HEK293 (cell line): ENCODE results near the gene ZNF521.

Experiments
- CTCF ChIA-PET: fragments of 350-600 bp; formaldehyde crosslinking; extraction: SDS; loops from one replicate; lab custom pipeline; 2021; ENCODE audit warnings: antibody characterized with exemption; lab: Yijun Ruan, JAX
- POLR2A ChIA-PET: fragments of 300-600 bp; formaldehyde crosslinking; extraction: SDS; loops from one replicate; lab custom pipeline; 2020; ENCODE audit warnings: antibody characterized with exemption, inconsistent platforms; lab: Yijun Ruan, JAX
- H3K27ac ChIP-seq: fragments of 200-500 bp; sonication (Bioruptor generic); 2 replicates; pipeline ENCODE4 v1.5.1; 2014; ENCODE audit warnings: low read depth, low read length, control low read depth, inconsistent platforms; ENCODE audit errors: extremely low read depth
- H3K36me3 ChIP-seq, 2 experiments: fragments of 200-500 bp in 1 of 2; sonication (Bioruptor generic) in 1 of 2; 1 replicate in 1 of 2; 2 replicates in 1 of 2; pipeline ENCODE4 v1.5.1; 2014 to 2017; ENCODE audit warnings: inconsistent platforms in 2 of 2, low read length in 2 of 2; ENCODE audit not compliant: control insufficient read depth in 2 of 2, insufficient read depth in 1 of 2
- H3K4me1 ChIP-seq: fragments of 200-500 bp; sonication (Bioruptor generic); 2 replicates; pipeline ENCODE4 v1.5.1; 2014; ENCODE audit warnings: mild to moderate bottlenecking, low read length, inconsistent platforms; ENCODE audit not compliant: control insufficient read depth, insufficient read depth
- H3K4me3 ChIP-seq: 2 replicates; pipeline ENCODE4 v1.5.1; 2011; ENCODE audit warnings: low read depth, mild to moderate bottlenecking, control low read depth, low read length, moderate library complexity
- H3K9me3 ChIP-seq: fragments of 200-500 bp; sonication (Bioruptor generic); 2 replicates; pipeline ENCODE4 v1.5.1; 2014; ENCODE audit warnings: low read depth, low read length, inconsistent platforms; ENCODE audit not compliant: control insufficient read depth, insufficient read depth
- EGR2 ChIP-seq: fragments of 450-650 bp; formaldehyde crosslinking; IDR thresholded peaks from 2 replicates; pipeline ENCODE4 v1.5.1; 2016; ENCODE audit warnings: low read depth, missing biosample characterization, missing genetic modification characterization
- HOXC10 ChIP-seq: sonication (generic); formaldehyde crosslinking; IDR thresholded peaks from 2 replicates; pipeline ENCODE4 v1.8.1; 2023; ENCODE audit warnings: mild to moderate bottlenecking, missing genetic modification reagents
- KLF16 ChIP-seq: fragments of 450-650 bp; formaldehyde crosslinking; IDR thresholded peaks from 2 replicates; pipeline ENCODE4 v1.5.1; 2017; ENCODE audit warnings: missing biosample characterization, missing genetic modification characterization
- MZF1 ChIP-seq: fragments of 450-650 bp; formaldehyde crosslinking; IDR thresholded peaks from 2 replicates; pipeline ENCODE4 v1.5.1; 2017; ENCODE audit warnings: missing biosample characterization, missing genetic modification characterization, borderline replicate concordance
- YY1 ChIP-seq: fragments of 450-650 bp; formaldehyde crosslinking; IDR thresholded peaks from 2 replicates; pipeline ENCODE4 v1.5.1; 2018; ENCODE audit warnings: missing biosample characterization, missing genetic modification characterization
- ZBTB21 ChIP-seq: fragments of 450-650 bp; formaldehyde crosslinking; IDR thresholded peaks from 2 replicates; pipeline ENCODE4 v1.5.1; 2017; ENCODE audit warnings: missing biosample characterization, missing genetic modification characterization
- ZNF133 ChIP-seq: fragments of 450-650 bp; formaldehyde crosslinking; IDR thresholded peaks from 2 replicates; pipeline ENCODE4 v1.5.1; 2016; ENCODE audit warnings: missing biosample characterization, missing genetic modification characterization
- ZNF184 ChIP-seq: fragments of 450-650 bp; IDR thresholded peaks from 2 replicates; pipeline ENCODE4 v1.5.1; 2018; ENCODE audit warnings: missing biosample characterization, mild to moderate bottlenecking, missing genetic modification characterization
- ZNF223 ChIP-seq: fragments of 450-650 bp; formaldehyde crosslinking; IDR thresholded peaks from 2 replicates; pipeline ENCODE4 v1.5.1; 2016; ENCODE audit warnings: missing biosample characterization, missing genetic modification characterization
- ZNF274 ChIP-seq, 2 experiments: fragments of 200-500 bp in 1 of 2; fragments of 450-650 bp in 1 of 2; sonication (Bioruptor generic) in 1 of 2; formaldehyde crosslinking in 1 of 2; IDR thresholded peaks; 2 replicates each; pipeline versions ENCODE4 v1.5.1 to v1.6.1; 2014 to 2016; ENCODE audit warnings: borderline replicate concordance in 1 of 2, inconsistent platforms in 1 of 2, low read length in 1 of 2, missing biosample characterization in 1 of 2, missing genetic modification characterization in 1 of 2
- ZNF596 ChIP-seq: fragments of 450-650 bp; IDR thresholded peaks from 2 replicates; pipeline ENCODE4 v1.5.0; 2018; ENCODE audit warnings: missing biosample characterization, mild to moderate bottlenecking, missing genetic modification characterization, moderate library complexity
- ZNF600 ChIP-seq: fragments of 450-650 bp; formaldehyde crosslinking; IDR thresholded peaks from 2 replicates; pipeline ENCODE4 v1.5.1; 2016; ENCODE audit warnings: missing biosample characterization, missing genetic modification characterization
- ZNF658 ChIP-seq: fragments of 450-650 bp; formaldehyde crosslinking; IDR thresholded peaks from 2 replicates; pipeline ENCODE4; 2016; ENCODE audit warnings: missing biosample characterization, missing genetic modification characterization
- ZNF785 ChIP-seq: fragments of 450-650 bp; formaldehyde crosslinking; IDR thresholded peaks from 2 replicates; pipeline ENCODE4 v1.5.1; 2016; ENCODE audit warnings: missing biosample characterization, missing genetic modification characterization
- ZSCAN30 ChIP-seq: fragments of 450-650 bp; IDR thresholded peaks from 2 replicates; pipeline ENCODE4 v1.5.1; 2018; ENCODE audit warnings: missing biosample characterization, mild to moderate bottlenecking, missing genetic modification characterization, moderate library complexity
- TF ChIP-seq, protein P1 (sequence below): fragments of 450-650 bp; formaldehyde crosslinking; IDR thresholded peaks from 2 replicates; pipeline ENCODE4 v1.5.1; 2016; ENCODE audit warnings: missing biosample characterization, missing genetic modification characterization
- TF ChIP-seq, protein P2 (sequence below): fragments of 450-650 bp; IDR thresholded peaks from 2 replicates; pipeline ENCODE4 v1.5.1; 2018; ENCODE audit warnings: missing biosample characterization, missing genetic modification characterization
- TF ChIP-seq, protein P3 (sequence below): fragments of 450-650 bp; formaldehyde crosslinking; IDR thresholded peaks from 2 replicates; pipeline ENCODE4 v1.5.1; 2017; ENCODE audit warnings: missing biosample characterization, missing genetic modification characterization
- TF ChIP-seq, protein P4 (sequence below): fragments of 450-650 bp; formaldehyde crosslinking; IDR thresholded peaks from 2 replicates; pipeline ENCODE4 v1.5.1; 2016; ENCODE audit warnings: missing biosample characterization, missing genetic modification characterization
- TF ChIP-seq, protein P5 (sequence below): fragments of 450-650 bp; formaldehyde crosslinking; IDR thresholded peaks from 2 replicates; pipeline ENCODE4 v1.5.1; 2016; ENCODE audit warnings: missing biosample characterization, missing genetic modification characterization

Gene ZNF521

DNA sequence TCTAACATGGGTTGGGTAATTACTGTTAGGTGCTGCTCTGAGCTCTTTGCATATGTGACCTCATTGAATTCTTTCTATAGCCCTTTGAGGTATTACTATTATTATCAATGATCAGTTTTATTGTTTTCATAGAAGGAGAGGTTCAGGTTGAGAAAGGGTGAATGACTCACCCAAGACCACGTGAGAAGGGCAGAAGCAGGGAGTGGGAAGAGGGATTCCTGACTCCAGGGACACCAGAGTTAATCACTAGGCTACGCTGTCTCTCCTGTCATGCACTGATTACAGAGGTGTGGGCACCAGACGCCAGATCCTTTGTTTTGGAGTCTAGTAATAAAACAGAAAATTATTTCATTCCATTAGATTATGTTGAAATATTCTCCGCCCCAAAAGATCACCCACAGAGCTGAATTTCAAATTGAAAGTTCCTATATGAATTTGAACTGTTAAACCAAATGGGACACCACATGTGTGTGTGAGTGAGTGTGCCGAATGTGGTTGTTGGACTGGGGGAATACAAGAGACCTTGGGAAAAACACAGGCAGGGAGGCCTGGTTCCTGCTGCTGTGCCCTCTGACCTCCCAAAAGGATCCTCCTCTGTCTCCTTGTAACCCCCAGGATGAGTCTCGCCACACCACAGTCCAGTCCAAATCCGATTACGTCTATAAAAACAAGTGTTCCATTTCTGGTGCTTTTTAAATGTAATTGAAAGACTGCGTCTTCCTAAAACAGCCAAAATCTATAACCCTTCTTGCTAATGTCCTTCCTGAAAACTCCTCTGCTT, 215.4 kb downstream of the ZNF521 start:
- H3K36me3 ChIP-seq, result no peaks in the 10 kb centered on the region
- no peak for TF ChIP-seq ZNF785
- TF ChIP-seq, protein P1, sequence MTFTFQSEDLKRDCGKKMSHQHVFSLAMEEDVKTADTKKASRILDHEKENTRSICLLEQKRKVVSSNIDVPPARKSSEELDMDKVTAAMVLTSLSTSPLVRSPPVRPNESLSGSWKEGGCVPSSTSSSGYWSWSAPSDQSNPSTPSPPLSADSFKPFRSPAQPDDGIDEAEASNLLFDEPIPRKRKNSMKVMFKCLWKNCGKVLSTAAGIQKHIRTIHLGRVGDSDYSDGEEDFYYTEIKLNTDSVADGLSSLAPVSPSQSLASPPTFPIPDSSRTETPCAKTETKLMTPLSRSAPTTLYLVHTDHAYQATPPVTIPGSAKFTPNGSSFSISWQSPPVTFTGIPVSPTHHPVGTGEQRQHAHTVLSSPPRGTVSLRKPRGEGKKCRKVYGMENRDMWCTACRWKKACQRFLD (tag by site-specific recombination), result no peak
- TF ChIP-seq ZNF600, result no peak
- no peak for TF ChIP-seq ZNF184 (tag by site-specific recombination)
- TF ChIP-seq EGR2 (tag by site-specific recombination), result no peak
- TF ChIP-seq, protein P2, sequence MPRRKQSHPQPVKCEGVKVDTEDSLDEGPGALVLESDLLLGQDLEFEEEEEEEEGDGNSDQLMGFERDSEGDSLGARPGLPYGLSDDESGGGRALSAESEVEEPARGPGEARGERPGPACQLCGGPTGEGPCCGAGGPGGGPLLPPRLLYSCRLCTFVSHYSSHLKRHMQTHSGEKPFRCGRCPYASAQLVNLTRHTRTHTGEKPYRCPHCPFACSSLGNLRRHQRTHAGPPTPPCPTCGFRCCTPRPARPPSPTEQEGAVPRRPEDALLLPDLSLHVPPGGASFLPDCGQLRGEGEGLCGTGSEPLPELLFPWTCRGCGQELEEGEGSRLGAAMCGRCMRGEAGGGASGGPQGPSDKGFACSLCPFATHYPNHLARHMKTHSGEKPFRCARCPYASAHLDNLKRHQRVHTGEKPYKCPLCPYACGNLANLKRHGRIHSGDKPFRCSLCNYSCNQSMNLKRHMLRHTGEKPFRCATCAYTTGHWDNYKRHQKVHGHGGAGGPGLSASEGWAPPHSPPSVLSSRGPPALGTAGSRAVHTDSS (tag by site-specific recombination), result no peak
- TF ChIP-seq, protein P3, sequence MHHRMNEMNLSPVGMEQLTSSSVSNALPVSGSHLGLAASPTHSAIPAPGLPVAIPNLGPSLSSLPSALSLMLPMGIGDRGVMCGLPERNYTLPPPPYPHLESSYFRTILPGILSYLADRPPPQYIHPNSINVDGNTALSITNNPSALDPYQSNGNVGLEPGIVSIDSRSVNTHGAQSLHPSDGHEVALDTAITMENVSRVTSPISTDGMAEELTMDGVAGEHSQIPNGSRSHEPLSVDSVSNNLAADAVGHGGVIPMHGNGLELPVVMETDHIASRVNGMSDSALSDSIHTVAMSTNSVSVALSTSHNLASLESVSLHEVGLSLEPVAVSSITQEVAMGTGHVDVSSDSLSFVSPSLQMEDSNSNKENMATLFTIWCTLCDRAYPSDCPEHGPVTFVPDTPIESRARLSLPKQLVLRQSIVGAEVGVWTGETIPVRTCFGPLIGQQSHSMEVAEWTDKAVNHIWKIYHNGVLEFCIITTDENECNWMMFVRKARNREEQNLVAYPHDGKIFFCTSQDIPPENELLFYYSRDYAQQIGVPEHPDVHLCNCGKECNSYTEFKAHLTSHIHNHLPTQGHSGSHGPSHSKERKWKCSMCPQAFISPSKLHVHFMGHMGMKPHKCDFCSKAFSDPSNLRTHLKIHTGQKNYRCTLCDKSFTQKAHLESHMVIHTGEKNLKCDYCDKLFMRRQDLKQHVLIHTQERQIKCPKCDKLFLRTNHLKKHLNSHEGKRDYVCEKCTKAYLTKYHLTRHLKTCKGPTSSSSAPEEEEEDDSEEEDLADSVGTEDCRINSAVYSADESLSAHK, result no peak
- TF ChIP-seq ZNF658 (tag by site-specific recombination), result no peak
- TF ChIP-seq ZSCAN30 (tag by site-specific recombination), result no peak
- no peak for TF ChIP-seq MZF1 (tag by site-specific recombination)
- TF ChIP-seq HOXC10, result no peak
- TF ChIP-seq ZNF223 (tag by site-specific recombination), result no peak
- no peak for TF ChIP-seq KLF16 (tag by site-specific recombination)
- TF ChIP-seq YY1, result no peak
- TF ChIP-seq ZNF274 (IDR thresholded peaks at IDR 0.05; ENCODE audit: low read length), result no peak
- no peak for TF ChIP-seq ZNF274 (tag by site-specific recombination; IDR thresholded peaks at IDR 0.05; ENCODE audit: borderline replicate concordance)
- TF ChIP-seq, protein P4, sequence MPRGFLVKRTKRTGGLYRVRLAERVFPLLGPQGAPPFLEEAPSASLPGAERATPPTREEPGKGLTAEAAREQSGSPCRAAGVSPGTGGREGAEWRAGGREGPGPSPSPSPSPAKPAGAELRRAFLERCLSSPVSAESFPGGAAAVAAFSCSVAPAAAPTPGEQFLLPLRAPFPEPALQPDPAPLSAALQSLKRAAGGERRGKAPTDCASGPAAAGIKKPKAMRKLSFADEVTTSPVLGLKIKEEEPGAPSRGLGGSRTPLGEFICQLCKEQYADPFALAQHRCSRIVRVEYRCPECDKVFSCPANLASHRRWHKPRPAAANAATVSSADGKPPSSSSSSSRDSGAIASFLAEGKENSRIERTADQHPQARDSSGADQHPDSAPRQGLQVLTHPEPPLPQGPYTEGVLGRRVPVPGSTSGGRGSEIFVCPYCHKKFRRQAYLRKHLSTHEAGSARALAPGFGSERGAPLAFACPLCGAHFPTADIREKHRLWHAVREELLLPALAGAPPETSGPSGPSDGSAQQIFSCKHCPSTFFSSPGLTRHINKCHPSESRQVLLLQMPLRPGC (tag by site-specific recombination), result no peak
- TF ChIP-seq ZBTB21 (tag by site-specific recombination), result no peak
- no peak for TF ChIP-seq ZNF596 (tag by site-specific recombination)
- no peak for TF ChIP-seq ZNF133 (tag by site-specific recombination)
- no peak overlapping the region for H3K27ac ChIP-seq
- H3K4me1 ChIP-seq, result peaks cover 4% of the 10 kb centered on the region; the same call in 1 of the 2 replicates
- H3K9me3 ChIP-seq, result no peaks in the 10 kb centered on the region
- no peak overlapping the region for H3K4me3 ChIP-seq
- CTCF ChIA-PET, result no interaction called here
- POLR2A ChIA-PET, result no interaction called here

DNA sequence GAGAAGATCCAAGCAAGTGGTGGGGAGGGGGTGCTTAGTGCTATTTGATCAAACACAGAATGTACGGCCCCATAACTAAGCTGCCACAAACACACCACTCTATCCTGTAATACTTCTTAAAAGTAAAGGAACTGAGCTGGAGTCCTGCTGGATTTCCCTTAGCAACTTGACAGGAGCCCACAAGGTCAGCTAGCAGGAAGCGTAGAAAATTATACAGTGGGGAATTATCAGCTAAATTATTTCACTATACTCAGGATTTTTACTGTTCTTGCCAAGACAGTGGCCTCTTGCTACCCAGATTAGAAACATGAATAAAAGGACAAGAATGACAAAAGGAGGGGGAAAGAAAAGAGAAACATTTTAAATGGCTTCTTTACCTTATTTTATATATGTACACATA, 217.1 kb downstream of the ZNF521 start:
- Histone ChIP-seq H3K9me3 (no peaks in the 10 kb centered on the region), H3K27ac (no peak overlapping the region), H3K4me3 (no peak overlapping the region), H3K4me1 (peaks cover 4% of the 10 kb centered on the region; the same call in 1 of the 2 replicates), H3K36me3 (no peaks in the 10 kb centered on the region)
- POLR2A ChIA-PET, result no interaction called here
- TF ChIP-seq, protein P5, sequence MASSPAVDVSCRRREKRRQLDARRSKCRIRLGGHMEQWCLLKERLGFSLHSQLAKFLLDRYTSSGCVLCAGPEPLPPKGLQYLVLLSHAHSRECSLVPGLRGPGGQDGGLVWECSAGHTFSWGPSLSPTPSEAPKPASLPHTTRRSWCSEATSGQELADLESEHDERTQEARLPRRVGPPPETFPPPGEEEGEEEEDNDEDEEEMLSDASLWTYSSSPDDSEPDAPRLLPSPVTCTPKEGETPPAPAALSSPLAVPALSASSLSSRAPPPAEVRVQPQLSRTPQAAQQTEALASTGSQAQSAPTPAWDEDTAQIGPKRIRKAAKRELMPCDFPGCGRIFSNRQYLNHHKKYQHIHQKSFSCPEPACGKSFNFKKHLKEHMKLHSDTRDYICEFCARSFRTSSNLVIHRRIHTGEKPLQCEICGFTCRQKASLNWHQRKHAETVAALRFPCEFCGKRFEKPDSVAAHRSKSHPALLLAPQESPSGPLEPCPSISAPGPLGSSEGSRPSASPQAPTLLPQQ (tag by site-specific recombination), result no peak
- CTCF ChIA-PET, result no interaction called here
